PFSK-1 (cell line): ENCODE results near the gene ABCG1.

Experiments used
- FOXP2 ChIP-seq: optimal IDR thresholded peaks from 2 replicates; pipeline ENCODE3; 2011; ENCODE audit warnings: borderline replicate concordance, control low read depth, inconsistent platforms; ENCODE audit not compliant: insufficient read depth; ENCODE audit errors: extremely low read length, extremely low read depth
- POLR2AphosphoS5 ChIP-seq: IDR thresholded peaks from 2 replicates; pipeline ENCODE4 v1.6.1; 2012; ENCODE audit warnings: low read depth, mild to moderate bottlenecking, control low read depth, low read length, moderate library complexity
- REST ChIP-seq, 2 experiments: IDR thresholded peaks; 2 replicates each; pipeline versions ENCODE4 v1.6.1 to v1.8.0; 2011 to 2012; ENCODE audit warnings: low read depth in 2 of 2, low read length in 2 of 2, control low read depth in 1 of 2, inconsistent platforms in 1 of 2, mild to moderate bottlenecking in 1 of 2, moderate library complexity in 1 of 2; ENCODE audit not compliant: insufficient read depth in 1 of 2
- SIN3A ChIP-seq: IDR thresholded peaks from 2 replicates; pipeline ENCODE4 v1.6.1; 2012; ENCODE audit warnings: mild to moderate bottlenecking, low read length, moderate library complexity, borderline replicate concordance; ENCODE audit not compliant: insufficient read depth
- TAF1 ChIP-seq: IDR thresholded peaks from 2 replicates; pipeline ENCODE4 v1.6.1; 2012; ENCODE audit warnings: low read length, control low read depth, borderline replicate concordance; ENCODE audit not compliant: insufficient read depth

The ABCG1 gene

DNA sequence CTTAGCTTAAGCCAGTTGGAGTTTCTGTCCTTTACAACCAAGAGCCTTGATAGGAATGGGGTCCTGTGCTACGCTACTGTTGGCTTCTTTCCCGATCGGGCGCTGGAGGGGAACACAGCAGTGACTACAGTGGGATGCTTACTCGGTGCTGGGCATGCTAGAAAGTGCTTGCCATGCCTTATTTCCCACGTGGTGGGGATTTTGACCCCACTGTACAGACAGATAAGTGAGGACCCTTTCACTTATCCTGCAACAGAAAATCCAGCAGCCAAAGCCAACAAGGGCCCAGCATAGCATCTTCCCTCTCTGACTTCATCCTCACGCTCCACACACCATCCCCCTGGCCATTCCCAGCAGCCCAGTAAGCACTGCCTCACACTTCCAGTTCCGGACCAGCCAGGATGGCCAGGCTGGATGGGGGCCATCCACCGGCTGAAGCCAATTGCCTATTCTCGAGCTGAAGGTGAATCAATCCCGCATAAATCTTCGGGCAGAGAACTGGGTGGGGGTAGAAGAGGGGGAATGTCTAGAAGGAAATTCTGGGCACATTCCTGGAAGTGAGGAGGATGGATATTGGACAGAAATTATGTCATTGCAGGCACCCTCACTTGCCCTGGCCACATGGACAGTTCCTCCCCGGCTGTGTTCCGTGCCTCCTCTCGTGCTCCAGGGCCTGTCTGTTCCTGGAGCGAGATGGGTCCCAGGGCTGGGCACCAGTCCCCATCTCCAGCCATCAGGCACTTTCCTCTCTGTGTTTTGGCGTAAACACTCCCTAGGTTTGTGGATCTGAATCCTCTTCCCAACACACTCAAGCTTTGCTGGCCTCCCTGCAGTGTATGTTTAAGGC lies 2.0 kb upstream of the ABCG1 start:
- TF ChIP-seq TAF1 (no peak), FOXP2 (no peak), REST (IDR thresholded peaks at IDR 0.05; ENCODE audit: insufficient read depth in 1 of 2, low read depth in 2 of 2, low read length in 2 of 2) (no peak), SIN3A (no peak), POLR2AphosphoS5 (no peak)

DNA sequence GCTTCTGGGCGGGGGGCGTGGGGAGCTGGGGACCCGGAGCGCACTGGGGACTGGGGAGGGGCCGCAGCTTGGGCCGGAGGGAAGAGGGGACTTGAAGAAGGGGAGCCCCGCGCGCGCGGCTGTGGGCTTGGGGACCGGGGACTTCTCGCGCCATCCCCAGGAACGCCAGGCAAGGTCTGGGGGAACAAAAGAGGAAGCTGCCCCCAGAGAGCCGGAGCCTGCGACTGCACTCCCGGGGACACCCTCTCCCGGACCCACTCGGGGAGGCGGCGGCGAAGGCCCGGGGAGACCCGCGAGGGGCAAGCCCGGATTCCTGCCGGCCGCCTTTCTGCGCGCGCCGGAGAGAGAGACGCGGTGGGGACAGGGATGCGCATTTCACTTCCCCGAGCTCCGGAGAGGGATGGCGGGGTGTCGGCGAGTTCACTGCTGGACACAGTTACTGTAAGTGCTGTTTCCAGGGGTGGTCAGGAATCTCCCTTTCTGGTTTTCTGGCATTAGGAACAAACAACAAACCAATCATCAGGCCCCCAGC lies 732 bp downstream of the ABCG1 start:
- TF ChIP-seq SIN3A: no peak
- TF ChIP-seq REST (IDR thresholded peaks at IDR 0.05; ENCODE audit: insufficient read depth in 1 of 2, low read depth in 2 of 2, low read length in 2 of 2): no peak

DNA sequence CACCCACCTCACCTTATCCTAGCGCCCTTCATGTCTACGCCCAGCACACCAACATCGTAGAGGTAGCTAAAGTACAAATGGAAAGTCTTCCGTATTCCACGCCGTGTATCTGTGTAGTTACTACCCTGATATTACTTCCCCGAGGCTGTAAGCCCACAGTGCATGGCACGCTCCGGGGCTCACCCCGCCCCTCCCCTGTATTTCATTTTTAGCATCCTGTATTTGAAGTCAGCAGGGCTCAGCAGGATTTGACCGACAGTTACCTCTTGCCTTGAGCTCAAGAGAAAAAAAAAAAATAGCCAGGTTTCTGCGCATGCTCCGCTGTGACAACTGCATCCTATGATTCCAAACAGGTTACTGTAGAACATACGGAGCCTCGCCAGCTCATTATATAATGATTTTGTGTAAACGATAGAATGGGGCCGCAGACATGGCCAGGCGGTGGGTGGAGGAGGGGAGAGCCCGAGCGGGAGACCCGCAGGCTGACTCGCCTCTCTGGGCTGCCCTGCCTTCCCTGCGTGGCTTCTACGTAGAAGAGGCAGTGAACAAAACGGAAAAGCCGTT lies 1.3 kb downstream of the ABCG1 start:
- TF ChIP-seq REST (IDR thresholded peaks at IDR 0.05; ENCODE audit: insufficient read depth in 1 of 2, low read depth in 2 of 2, low read length in 2 of 2) (no peak), POLR2AphosphoS5 (no peak), FOXP2 (no peak), SIN3A (no peak), TAF1 (no peak)

DNA sequence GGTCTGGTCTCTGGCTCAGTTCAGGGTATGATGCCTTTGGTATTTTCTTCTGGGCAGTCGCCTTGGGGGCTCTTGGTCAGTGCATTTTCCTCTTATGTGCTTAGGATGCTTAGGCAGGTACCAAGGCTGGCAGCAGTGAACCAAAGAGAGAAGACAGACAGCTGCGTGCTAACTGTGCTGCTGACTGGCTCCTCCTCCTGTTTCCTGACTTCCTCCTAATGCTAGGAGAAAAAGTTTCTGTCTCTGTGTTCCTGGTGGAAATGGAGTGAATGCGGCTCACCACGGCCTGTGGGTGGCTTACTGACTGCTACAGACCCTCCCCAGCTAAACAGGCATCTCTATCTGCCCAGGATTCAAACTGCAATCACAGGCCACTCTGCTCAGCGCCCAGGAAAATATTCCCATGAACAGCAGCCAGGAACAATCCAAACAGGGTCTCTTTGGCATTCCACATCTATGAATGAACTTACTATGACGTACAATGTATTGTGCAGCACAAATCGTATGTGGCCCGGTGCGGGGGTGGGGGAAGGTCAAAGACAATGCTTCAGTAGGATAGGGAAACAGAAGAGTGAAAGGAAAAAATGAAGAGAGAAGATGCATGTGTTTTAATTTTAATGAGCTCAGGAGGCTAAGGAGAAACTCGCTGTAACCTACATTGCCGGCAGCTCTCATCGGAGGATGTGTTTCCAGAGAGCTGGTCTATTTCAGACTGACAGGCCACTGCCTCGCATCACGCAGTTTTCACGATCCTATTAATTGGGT lies 2.8 kb downstream of the ABCG1 start:
- TF ChIP-seq SIN3A: no peak

DNA sequence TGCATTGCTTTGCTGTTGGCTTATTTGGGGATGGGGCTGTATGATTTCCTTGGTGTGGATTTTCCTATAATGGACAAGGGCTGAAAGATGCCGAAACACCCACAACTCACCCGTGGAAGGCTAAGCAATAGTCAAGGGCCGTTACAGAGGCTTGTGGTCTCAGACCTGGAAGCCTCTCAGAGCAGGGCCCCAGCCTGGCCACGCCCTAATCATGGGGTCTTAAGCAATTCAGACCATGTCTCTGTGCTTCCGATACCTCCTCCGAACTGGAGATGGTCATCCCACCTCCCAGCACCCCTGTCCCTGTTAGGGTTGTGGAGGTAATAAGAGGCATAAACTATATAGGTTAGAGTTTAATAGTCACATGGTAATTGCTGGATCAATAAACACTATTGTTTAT lies 3.4 kb downstream of the ABCG1 start:
- no peak for TF ChIP-seq POLR2AphosphoS5
- TF ChIP-seq TAF1: no peak
- TF ChIP-seq SIN3A: no peak
- no peak for TF ChIP-seq REST (IDR thresholded peaks at IDR 0.05; ENCODE audit: insufficient read depth in 1 of 2, low read depth in 2 of 2, low read length in 2 of 2)
- no peak for TF ChIP-seq FOXP2
